GM21528 (cell line): ENCODE results near the gene OPRL1.
A peak's percentile ranks its signal among the peaks of the same experiment; 100 is the strongest.

Experiments used
- ATAC-seq: cut with Tn5 transposase; IDR thresholded peaks from one replicate; pipeline ENCODE4 v1.9.1; 2021; ENCODE audit warnings: mild to moderate bottlenecking, moderate library complexity; ENCODE audit not compliant: unreplicated experiment, low FRiP score

OPRL1 gene

GRCh38 chr20:64070244-64070993 is 9.5 kb upstream of the OPRL1 start:
- no peak for ATAC-seq

- no peak for ATAC-seq
These were observed 8.2 kb upstream of the OPRL1 start for GRCh38 chr20:64071341-64072332.

GRCh38 chr20:64072498-64073063 is 7.3 kb upstream of the OPRL1 start:
- ATAC-seq = no peak

- ATAC-seq = no peak
These were observed 6.3 kb upstream of the OPRL1 start for GRCh38 chr20:64073476-64074183.

GRCh38 chr20:64074184-64074789 is 5.6 kb upstream of the OPRL1 start:
- no peak for ATAC-seq

- no peak for ATAC-seq
These were observed 4.9 kb upstream of the OPRL1 start for GRCh38 chr20:64074963-64075362.

GRCh38 chr20:64075556-64075955 is 4.3 kb upstream of the OPRL1 start:
- ATAC-seq = no peak

GRCh38 chr20:64076061-64076997 is 3.6 kb upstream of the OPRL1 start:
- ATAC-seq = no peak

- ATAC-seq = no peak
These were observed 2.8 kb upstream of the OPRL1 start for GRCh38 chr20:64077094-64077493.

GRCh38 chr20:64077541-64077875 is 2.4 kb upstream of the OPRL1 start:
- ATAC-seq = no peak

GRCh38 chr20:64077876-64078551 is 1.9 kb upstream of the OPRL1 start:
- ATAC-seq = no peak

- no peak for ATAC-seq
These were observed 979 bp upstream of the OPRL1 start for GRCh38 chr20:64078934-64079272.

GRCh38 chr20:64079273-64080012 is 439 bp upstream of the OPRL1 start, which contains the start of gene RGS19:
Gene RGS19 (minus strand): TSS chr20:64079518. CDS start chr20:64076886, 2,632 bp downstream.
- ATAC-seq = peak; percentile 40

- ATAC-seq = no peak
These were observed 1.1 kb downstream of the OPRL1 start for GRCh38 chr20:64080813-64081623.

- ATAC-seq = no peak
These were observed 1.7 kb downstream of the OPRL1 start for GRCh38 chr20:64081624-64081964.

- no peak for ATAC-seq
These were observed 2.3 kb downstream of the OPRL1 start for GRCh38 chr20:64082126-64082731.
